ENCODE measurements around the gene WIPF3.
"Not testable (repeated sequence)": the region's sequence is repeated elsewhere in the genome, so short reads cannot be mapped to it uniquely, and the experiment has no call there.

WIPF3 gene

DNA sequence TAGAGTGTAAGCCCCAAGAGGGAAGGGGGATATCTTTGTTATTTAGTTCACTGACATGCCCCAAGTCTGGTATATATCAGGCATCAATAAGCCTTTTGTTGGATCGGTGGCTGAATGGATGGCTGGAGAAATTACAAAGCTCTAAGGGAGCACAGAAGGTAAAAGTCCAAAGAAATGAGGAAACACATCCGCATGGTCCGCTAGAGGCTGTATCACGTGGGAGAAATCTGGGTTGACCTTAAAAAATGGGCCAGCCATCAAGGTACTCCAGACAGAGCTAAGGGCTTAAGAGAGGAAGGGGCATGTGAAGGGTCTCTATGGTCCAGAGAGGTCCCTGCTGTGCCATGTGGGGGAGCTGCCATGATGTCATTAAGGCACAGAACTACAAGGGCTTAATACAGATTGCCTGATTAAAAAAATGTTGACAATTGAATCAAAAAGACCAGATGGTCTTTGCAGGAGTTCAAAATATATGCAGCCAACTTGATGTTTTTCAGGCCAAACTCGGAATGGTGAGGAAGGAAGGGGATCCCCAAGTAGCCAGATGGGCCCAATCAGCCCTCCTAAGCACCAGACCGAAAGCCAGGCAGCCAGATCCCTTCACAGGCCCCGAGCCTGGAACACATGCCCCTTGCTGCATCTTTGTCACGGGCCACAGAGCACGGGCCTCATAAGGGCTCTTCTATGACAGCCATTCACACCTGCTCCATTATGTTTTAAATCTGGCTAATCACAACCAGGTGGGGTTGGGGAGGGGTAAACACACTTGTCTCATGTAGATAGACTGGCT, 151.4 kb downstream of the WIPF3 start:
- no peak for DNase-seq

DNA sequence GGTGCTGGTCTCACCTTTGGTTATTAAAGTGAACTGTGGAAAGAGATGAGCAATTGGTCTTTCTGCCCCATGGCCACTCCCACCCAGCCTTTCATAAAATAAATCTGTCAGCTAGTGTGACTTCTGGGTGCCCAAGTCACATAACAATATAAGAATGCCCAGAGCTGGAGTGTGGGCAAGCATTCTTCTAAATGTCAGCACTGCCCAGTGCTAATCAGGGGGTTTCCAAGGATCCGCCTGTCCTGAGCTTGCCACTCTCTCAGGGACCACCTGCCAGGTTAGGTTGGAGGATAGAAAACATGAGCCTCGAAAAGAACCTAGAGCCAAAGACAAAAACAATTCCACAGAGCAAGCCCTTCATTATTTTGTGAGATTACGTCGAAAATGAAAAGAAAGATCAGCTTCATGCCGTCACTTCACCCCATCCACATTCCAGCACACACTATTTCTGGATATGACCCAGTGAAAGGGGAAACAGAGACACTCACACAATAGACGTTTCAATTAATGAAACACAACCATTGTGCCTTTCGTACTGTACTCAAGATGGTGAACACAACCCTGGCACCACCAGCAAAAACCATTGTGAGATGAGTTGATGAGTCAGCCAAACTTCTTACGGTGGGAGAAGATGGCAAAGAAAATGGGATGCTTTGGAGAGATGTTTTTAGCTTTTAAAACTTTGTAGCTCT, 152.5 kb downstream of the WIPF3 start:
- DNase-seq = no peak

DNA sequence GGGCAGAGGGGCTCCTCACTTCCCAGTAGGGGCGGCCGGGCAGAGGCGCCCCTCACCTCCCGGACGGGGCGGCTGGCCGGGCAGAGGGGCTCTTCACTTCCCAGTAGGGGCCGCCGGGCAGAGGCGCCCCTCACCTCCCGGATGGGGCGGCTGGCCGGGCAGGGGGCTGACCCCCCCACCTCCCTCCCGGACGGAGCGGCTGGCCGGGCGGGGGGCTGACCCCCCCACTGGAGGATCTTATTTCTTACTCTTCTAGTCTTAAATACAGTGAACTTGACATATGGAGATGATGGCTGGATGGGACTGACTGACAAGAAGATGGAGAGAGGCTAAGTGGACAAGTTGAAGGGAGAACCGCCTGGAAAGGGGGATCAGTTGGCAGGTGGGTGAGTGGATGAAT, 155.3 kb downstream of the WIPF3 start:
- DNase-seq = not testable (repeated sequence)

DNA sequence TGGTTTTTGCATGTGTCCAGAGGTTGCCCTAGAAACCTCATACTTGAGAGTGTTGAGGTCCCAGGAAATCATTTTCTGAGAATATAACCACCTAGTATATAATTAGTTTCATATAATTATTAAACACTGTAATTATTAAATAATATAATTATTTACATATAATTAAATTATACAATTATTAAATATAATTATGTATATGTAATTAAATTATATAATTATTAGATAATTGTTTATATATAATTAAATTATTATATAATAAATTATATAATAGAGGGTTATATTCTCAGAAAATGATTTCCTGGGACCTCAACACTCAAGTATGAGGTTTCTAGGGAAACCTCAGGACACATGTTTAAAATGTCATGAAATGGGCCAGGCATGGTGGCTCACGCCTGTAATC, 155.7 kb downstream of the WIPF3 start:
- no peak for DNase-seq

DNA sequence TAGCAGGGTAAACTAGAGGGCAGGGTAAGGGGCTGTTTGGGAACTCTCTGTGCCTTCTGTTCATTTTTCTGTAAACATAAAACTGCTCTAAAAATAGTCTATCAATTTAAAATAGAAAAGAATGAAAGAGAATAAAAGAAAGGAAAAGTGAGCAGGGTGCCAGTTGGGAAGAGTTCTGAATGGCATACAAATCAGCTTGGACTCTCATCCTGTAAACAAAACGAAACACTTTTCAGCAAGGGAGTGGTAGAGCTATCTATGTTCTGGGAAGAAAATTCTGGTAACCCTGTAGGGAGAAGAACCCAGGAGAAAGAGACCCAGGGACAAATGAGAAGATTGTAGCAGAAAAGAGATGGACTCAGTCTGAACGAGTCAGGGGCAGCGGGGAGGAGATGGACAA, 158.7 kb downstream of the WIPF3 start:
- DNase-seq = no peak

Data from right forelimb (tissue), 1 donor.